GM23248 (cell line): Measurements from ENCODE around the gene ATP8B3. TPM values are rescaled to one million over a fixed set of nuclear protein-coding genes. Genes with fewer than 3 reads are reported as not detected.

Source experiments
- DNase-seq: peaks from one replicate; pipeline ENCODE4 v3.0.0-alpha.2; 2015
- H2AFZ ChIP-seq: fragments of 200-600 bp; sonication (generic); 2 replicates; pipeline ENCODE4 v1.6.1; 2016; ENCODE audit warnings: antibody characterized with exemption
- H3F3A ChIP-seq: fragments of 200-600 bp; sonication (generic); 2 replicates; pipeline ENCODE4 v1.6.1; 2016; ENCODE audit warnings: mild to moderate bottlenecking, antibody characterized with exemption, mixed run types; ENCODE audit not compliant: insufficient read depth
- H3K27ac ChIP-seq: fragments of 200-600 bp; sonication (generic); 2 replicates; pipeline ENCODE4 v1.5.1; 2016; ENCODE audit warnings: mild to moderate bottlenecking
- H3K27me3 ChIP-seq: fragments of 200-600 bp; sonication (generic); replicated peaks from 2 replicates; pipeline ENCODE4 v1.6.1; 2016; ENCODE audit warnings: mild to moderate bottlenecking; ENCODE audit not compliant: insufficient read depth
- H3K36me3 ChIP-seq: fragments of 200-600 bp; sonication (generic); 2 replicates; pipeline ENCODE4 v1.6.1; 2016; ENCODE audit warnings: low read depth, mild to moderate bottlenecking
- H3K4me1 ChIP-seq: fragments of 200-600 bp; sonication (generic); 2 replicates; pipeline ENCODE4 v1.6.1; 2016; ENCODE audit warnings: mild to moderate bottlenecking; ENCODE audit not compliant: insufficient read depth
- H3K4me2 ChIP-seq: fragments of 200-600 bp; sonication (generic); one replicate; pipeline ENCODE4 v1.6.1; 2016; ENCODE audit warnings: mild to moderate bottlenecking; ENCODE audit not compliant: unreplicated experiment
- H3K4me3 ChIP-seq: fragments of 200-600 bp; sonication (generic); 2 replicates; pipeline ENCODE4 v1.5.1; 2016; ENCODE audit warnings: mild to moderate bottlenecking
- H3K79me2 ChIP-seq: fragments of 200-600 bp; sonication (generic); 2 replicates; pipeline ENCODE4 v1.6.1; 2016; ENCODE audit warnings: mild to moderate bottlenecking; ENCODE audit not compliant: insufficient read depth
- H3K9ac ChIP-seq: fragments of 200-600 bp; sonication (generic); 2 replicates; pipeline ENCODE4 v1.6.1; 2016; ENCODE audit warnings: mild to moderate bottlenecking
- H3K9me2 ChIP-seq: fragments of 200-600 bp; sonication (generic); 2 replicates; pipeline ENCODE4 v1.6.1; 2016; ENCODE audit warnings: mixed run types, mild to moderate bottlenecking, moderate library complexity; ENCODE audit not compliant: insufficient read depth
- H3K9me3 ChIP-seq: fragments of 200-600 bp; sonication (generic); one replicate; pipeline ENCODE4 v1.6.1; 2017; ENCODE audit warnings: low read depth
- H4K20me1 ChIP-seq: fragments of 200-600 bp; sonication (generic); 2 replicates; pipeline ENCODE4 v1.6.0; 2016; ENCODE audit not compliant: insufficient read depth
- EZH2 ChIP-seq: fragments of 200-600 bp; sonication (generic); IDR thresholded peaks from 2 replicates; pipeline ENCODE4 v1.6.1; 2018; ENCODE audit warnings: antibody characterized with exemption, mild to moderate bottlenecking; ENCODE audit not compliant: insufficient read depth, poor library complexity, severe bottlenecking
- EZH2phosphoT487 ChIP-seq: fragments of 200-600 bp; sonication (generic); IDR thresholded peaks from 2 replicates; pipeline ENCODE4 v1.6.1; 2018; ENCODE audit warnings: antibody characterized with exemption, moderate library complexity, mild to moderate bottlenecking, low read depth; ENCODE audit not compliant: insufficient read depth
- WGBS, 2 experiments: methylation state at CpG; one replicate each; pipeline ENCODE4 v1.1.6; 2015 to 2017; ENCODE audit warnings: low lambda C conversion rate in 2 of 2, low coverage in 1 of 2; ENCODE audit errors: missing lambda C conversion rate in 2 of 2; 5-methylcytosine and 5-hydroxymethylcytosine counted together
- in situ Hi-C: fragments of 300-500 bp; cut with MboI; formaldehyde crosslinking; loops from 2 replicates; pipeline ENCODE4 v1.15.0; 2020
- polyA plus RNA-seq: library from polyadenylated mRNA; unstranded; fragments of >200 nt; fragmentation: Nextera tagmentation; extraction: Ambion mirVana; gene quantifications from 2 replicates; pipeline ENCODE4 v1.2.1, GENCODE V29; 2016
- total RNA-seq: library from RNA; depleted of rRNA; stranded (reverse); fragments of >200 nt; shearing (Covaris generic); gene quantifications from 2 replicates; pipeline ENCODE4 v1.2.3, GENCODE V29; 2014

The ATP8B3 gene
- total and polyA plus RNA-seq, 2 experiments from 2014 or later: 0.32 to 1.8 TPM

GRCh38 chr19:1807695-1808394 lies 4.2 kb downstream of the ATP8B3 start:
- no peaks in the 10 kb centered on the region for H3F3A ChIP-seq
- no peak overlapping the region for H3K4me2 ChIP-seq
- no peak overlapping the region for H3K4me3 ChIP-seq
- no peak for DNase-seq
- H2AFZ ChIP-seq: no peak overlapping the region
- no peak overlapping the region for H3K27ac ChIP-seq
- TF ChIP-seq EZH2phosphoT487 (no peak), EZH2 (no peak)
- H3K79me2 ChIP-seq: no peaks in the 10 kb centered on the region
- no peaks in the 10 kb centered on the region for H3K9me2 ChIP-seq
- H3K9me3 ChIP-seq: no peaks in the 10 kb centered on the region
- no peaks in the 10 kb centered on the region for H4K20me1 ChIP-seq
- no peak overlapping the region for H3K9ac ChIP-seq
- H3K36me3 ChIP-seq: no peaks in the 10 kb centered on the region
- 74 to 76% methylated on average over 30 of the region's 30 CpGs for WGBS, 2 experiments
- peaks cover 3% of the 10 kb centered on the region; the same call in 1 of the 2 replicates for H3K4me1 ChIP-seq
- in situ Hi-C loops: no loop called here
- no peaks in the 10 kb centered on the region for H3K27me3 ChIP-seq

GRCh38 chr19:1807030-1807694 lies 4.9 kb downstream of the ATP8B3 start:
- Histone ChIP-seq H3K9ac (no peak overlapping the region), H4K20me1 (no peaks in the 10 kb centered on the region), H3K4me1 (peaks cover 3% of the 10 kb centered on the region; the same call in 1 of the 2 replicates), H2AFZ (no peak overlapping the region), H3K9me3 (no peaks in the 10 kb centered on the region), H3K4me3 (no peak overlapping the region), H3K79me2 (no peaks in the 10 kb centered on the region), H3F3A (no peaks in the 10 kb centered on the region), H3K9me2 (no peaks in the 10 kb centered on the region), H3K36me3 (no peaks in the 10 kb centered on the region), H3K27me3 (no peaks in the 10 kb centered on the region), H3K27ac (no peak overlapping the region), H3K4me2 (no peak overlapping the region)
- in situ Hi-C loops: no loop called here
- TF ChIP-seq EZH2: no peak
- TF ChIP-seq EZH2phosphoT487: no peak
- no peak for DNase-seq
- 45 to 46% methylated on average over 20 to 28 of the region's 28 CpGs for WGBS, 2 experiments

- Histone ChIP-seq H3K9me3 (no peaks in the 10 kb centered on the region), H3K9ac (no peak overlapping the region), H3K36me3 (no peaks in the 10 kb centered on the region), H3F3A (no peaks in the 10 kb centered on the region), H3K4me3 (no peak overlapping the region), H3K79me2 (no peaks in the 10 kb centered on the region), H2AFZ (no peak overlapping the region), H4K20me1 (no peaks in the 10 kb centered on the region), H3K27ac (no peak overlapping the region), H3K27me3 (no peaks in the 10 kb centered on the region), H3K4me1 (peaks cover under 1% of the 10 kb centered on the region; the same call in 1 of the 2 replicates), H3K4me2 (no peak overlapping the region), H3K9me2 (no peaks in the 10 kb centered on the region)
- TF ChIP-seq EZH2phosphoT487: no peak
- TF ChIP-seq EZH2: no peak
- WGBS, 2 experiments: 86 to 93% methylated on average over 31 to 45 of the region's 45 CpGs
- in situ Hi-C loops: no loop called here
- no peak for DNase-seq
These were observed 5.7 kb downstream of the ATP8B3 start for GRCh38 chr19:1806184-1807029.

- Histone ChIP-seq H3K9ac (no peak overlapping the region), H3K79me2 (no peaks in the 10 kb centered on the region), H3F3A (no peaks in the 10 kb centered on the region), H3K4me3 (no peak overlapping the region), H3K9me2 (no peaks in the 10 kb centered on the region), H3K4me2 (no peak overlapping the region), H3K36me3 (no peaks in the 10 kb centered on the region), H4K20me1 (no peaks in the 10 kb centered on the region), H3K9me3 (no peaks in the 10 kb centered on the region), H3K27ac (no peak overlapping the region), H2AFZ (no peak overlapping the region), H3K27me3 (no peaks in the 10 kb centered on the region), H3K4me1 (no peaks in the 10 kb centered on the region)
- no peak for DNase-seq
- TF ChIP-seq EZH2phosphoT487 (no peak), EZH2 (no peak)
- 91 to 94% methylated on average over 22 to 24 of the region's 24 CpGs for WGBS, 2 experiments
- in situ Hi-C loops: no loop called here
These were observed 6.5 kb downstream of the ATP8B3 start for GRCh38 chr19:1805401-1806183.
